BLaER1 (cell line): Measurements from ENCODE around the gene LDAH.
A peak's percentile ranks its signal among the peaks of the same experiment; 100 is the strongest.

ENCODE experiments used
- H3K27ac ChIP-seq: shearing (Covaris generic); formaldehyde crosslinking; 2 replicates; pipeline ENCODE4 v1.8.1; 2022
- H3K27me3 ChIP-seq: shearing (Covaris generic); formaldehyde crosslinking; 2 replicates; pipeline ENCODE4 v1.8.1; 2022
- H3K36me3 ChIP-seq: shearing (Covaris generic); formaldehyde crosslinking; 2 replicates; pipeline ENCODE4 v1.8.1; 2022
- H3K4me1 ChIP-seq: shearing (Covaris generic); formaldehyde crosslinking; 2 replicates; pipeline ENCODE4 v1.8.1; 2022
- H3K4me2 ChIP-seq: shearing (Covaris generic); formaldehyde crosslinking; 2 replicates; pipeline ENCODE4 v1.8.1; 2022
- H3K4me3 ChIP-seq: shearing (Covaris generic); formaldehyde crosslinking; 2 replicates; pipeline ENCODE4 v1.8.1; 2022
- H3K9ac ChIP-seq: shearing (Covaris generic); formaldehyde crosslinking; 2 replicates; pipeline ENCODE4 v1.8.1; 2022
- H3K9me3 ChIP-seq: shearing (Covaris generic); formaldehyde crosslinking; 2 replicates; pipeline ENCODE4 v1.8.1; 2022
- H4K20me1 ChIP-seq: shearing (Covaris generic); formaldehyde crosslinking; 2 replicates; pipeline ENCODE4 v1.8.1; 2022
- Cebpa-rat ChIP-seq: shearing (Covaris generic); IDR thresholded peaks from 2 replicates; pipeline ENCODE4 v1.8.1; 2022

LDAH gene

GRCh38 chr2:20657522-20658235 is 165.2 kb downstream of the LDAH start:
- H3K36me3 ChIP-seq, result no peaks in the 10 kb centered on the region
- peaks cover 11% of the 10 kb centered on the region for H3K27me3 ChIP-seq
- no peak overlapping the region for H3K27ac ChIP-seq
- H3K4me2 ChIP-seq, result no peak overlapping the region
- H3K9ac ChIP-seq, result no peak overlapping the region
- H4K20me1 ChIP-seq, result peaks cover 12% of the 10 kb centered on the region; the same call in 1 of the 2 replicates
- H3K4me1 ChIP-seq, result no peaks in the 10 kb centered on the region
- TF ChIP-seq Cebpa-rat, result no peak
- no peaks in the 10 kb centered on the region for H3K9me3 ChIP-seq
- H3K4me3 ChIP-seq, result no peak overlapping the region

GRCh38 chr2:20656561-20656960 is 166.3 kb downstream of the LDAH start:
- peaks cover under 1% of the 10 kb centered on the region for H3K27me3 ChIP-seq
- H3K4me3 ChIP-seq, result no peak overlapping the region
- H3K9ac ChIP-seq, result no peak overlapping the region
- H4K20me1 ChIP-seq, result peaks cover under 1% of the 10 kb centered on the region; the same call in 1 of the 2 replicates
- peaks cover 4% of the 10 kb centered on the region for H3K4me1 ChIP-seq
- H3K27ac ChIP-seq, result no peak overlapping the region
- no peak overlapping the region for H3K4me2 ChIP-seq
- TF ChIP-seq Cebpa-rat, result no peak
- no peaks in the 10 kb centered on the region for H3K36me3 ChIP-seq
- H3K9me3 ChIP-seq, result no peaks in the 10 kb centered on the region

- no peak for TF ChIP-seq Cebpa-rat
- Histone ChIP-seq H3K4me3 (no peak overlapping the region), H3K27ac (no peak overlapping the region), H3K9me3 (no peaks in the 10 kb centered on the region), H3K4me1 (peaks cover 19% of the 10 kb centered on the region), H3K27me3 (no peaks in the 10 kb centered on the region), H3K36me3 (no peaks in the 10 kb centered on the region), H4K20me1 (no peaks in the 10 kb centered on the region), H3K4me2 (no peak overlapping the region), H3K9ac (no peak overlapping the region)
These were observed 168.4 kb downstream of the LDAH start for GRCh38 chr2:20654535-20654813.

GRCh38 chr2:20653695-20654534 is 169.0 kb downstream of the LDAH start:
- Histone ChIP-seq H3K27me3 (no peaks in the 10 kb centered on the region), H3K4me2 (no peak overlapping the region), H3K9me3 (no peaks in the 10 kb centered on the region), H3K4me3 (no peak overlapping the region), H3K9ac (no peak overlapping the region), H3K27ac (no peak overlapping the region), H3K4me1 (peaks cover 25% of the 10 kb centered on the region), H4K20me1 (no peaks in the 10 kb centered on the region), H3K36me3 (no peaks in the 10 kb centered on the region)
- no peak for TF ChIP-seq Cebpa-rat

GRCh38 chr2:20652673-20653575 is 170.0 kb downstream of the LDAH start:
- no peaks in the 10 kb centered on the region for H3K27me3 ChIP-seq
- no peaks in the 10 kb centered on the region for H3K9me3 ChIP-seq
- no peaks in the 10 kb centered on the region for H4K20me1 ChIP-seq
- H3K36me3 ChIP-seq, result no peaks in the 10 kb centered on the region
- H3K4me3 ChIP-seq, result no peak overlapping the region
- no peak overlapping the region for H3K9ac ChIP-seq
- H3K4me2 ChIP-seq, result no peak overlapping the region
- H3K27ac ChIP-seq, result no peak overlapping the region
- no peak for TF ChIP-seq Cebpa-rat
- peaks cover 35% of the 10 kb centered on the region for H3K4me1 ChIP-seq

- H3K36me3 ChIP-seq, result no peaks in the 10 kb centered on the region
- TF ChIP-seq Cebpa-rat, result no peak
- H4K20me1 ChIP-seq, result no peaks in the 10 kb centered on the region
- H3K27me3 ChIP-seq, result no peaks in the 10 kb centered on the region
- H3K4me1 ChIP-seq, result peaks cover 43% of the 10 kb centered on the region
- no peaks in the 10 kb centered on the region for H3K9me3 ChIP-seq
- no peak overlapping the region for H3K4me3 ChIP-seq
- H3K9ac ChIP-seq, result no peak overlapping the region
- no peak overlapping the region for H3K4me2 ChIP-seq
- H3K27ac ChIP-seq, result no peak overlapping the region
These were observed 170.8 kb downstream of the LDAH start for GRCh38 chr2:20652141-20652540.

GRCh38 chr2:20651731-20652099 is 171.2 kb downstream of the LDAH start:
- Histone ChIP-seq H3K27ac (peak overlapping the region; percentile 73), H3K4me1 (peaks cover 47% of the 10 kb centered on the region), H3K9ac (peak overlapping the region; percentile 80; the same call in 1 of the 2 replicates), H3K4me2 (peak overlapping the region; percentile 98), H4K20me1 (no peaks in the 10 kb centered on the region), H3K36me3 (no peaks in the 10 kb centered on the region), H3K9me3 (no peaks in the 10 kb centered on the region), H3K27me3 (no peaks in the 10 kb centered on the region), H3K4me3 (peak overlapping the region; percentile 79)
- no peak for TF ChIP-seq Cebpa-rat

GRCh38 chr2:20650877-20651730 is 171.8 kb downstream of the LDAH start, which contains the start of gene HS1BP3:
HS1BP3 (minus strand) TSS chr2:20651098; CDS start chr2:20651063, 35 bp downstream.
- H3K9me3 ChIP-seq, result no peaks in the 10 kb centered on the region
- H3K4me2 ChIP-seq, result peak within 1 kb of the TSS; percentile 98
- peak within 1 kb of the TSS; percentile 79 for H3K4me3 ChIP-seq
- no peaks in the 10 kb centered on the region for H4K20me1 ChIP-seq
- H3K27me3 ChIP-seq, result no peaks in the 10 kb centered on the region
- TF ChIP-seq Cebpa-rat, result no peak
- peaks cover 53% of the 10 kb centered on the region for H3K4me1 ChIP-seq
- peak within 1 kb of the TSS; percentile 80 for H3K9ac ChIP-seq
- H3K36me3 ChIP-seq, result no peaks in the 10 kb centered on the region
- H3K27ac ChIP-seq, result peak within 1 kb of the TSS; percentile 73

- Histone ChIP-seq H3K9me3 (no peaks in the 10 kb centered on the region), H4K20me1 (no peaks in the 10 kb centered on the region), H3K27me3 (no peaks in the 10 kb centered on the region), H3K9ac (peak overlapping the region; percentile 80), H3K4me1 (peaks cover 58% of the 10 kb centered on the region), H3K4me2 (peak overlapping the region; percentile 98), H3K4me3 (peak overlapping the region; percentile 79), H3K36me3 (peaks cover 2% of the 10 kb centered on the region; the same call in 1 of the 2 replicates), H3K27ac (peak overlapping the region; percentile 73)
- TF ChIP-seq Cebpa-rat, result no peak
These were observed 172.5 kb downstream of the LDAH start for GRCh38 chr2:20650393-20650876.
